ENCODE measurements around the gene TOGARAM1. TPM values are rescaled to one million over a fixed set of nuclear protein-coding genes. Genes with fewer than 3 reads are reported as not detected.

Gene TOGARAM1
- total RNA-seq, 1 donor from 2014 or later = 18.5 TPM

DNA sequence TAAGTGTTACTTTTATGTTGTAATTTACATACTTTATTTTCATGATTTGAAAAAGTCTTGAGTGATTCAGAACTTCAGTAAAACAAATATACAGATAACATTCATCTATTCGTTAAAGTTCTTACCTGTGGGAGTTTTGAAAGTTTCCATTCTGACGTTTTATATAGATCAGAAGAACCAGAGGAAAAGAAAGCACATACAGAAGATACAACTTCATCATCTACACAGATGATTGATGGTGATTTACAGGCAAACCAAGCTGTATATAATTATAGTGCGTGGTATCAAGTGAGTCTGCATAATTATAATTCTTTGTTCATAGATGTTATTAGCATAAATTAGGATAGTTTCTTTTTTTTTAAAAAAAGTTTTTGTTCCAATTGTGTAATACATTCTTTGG, 152.3 kb downstream of the TOGARAM1 start:
- Histone ChIP-seq H3K27me3 (ENCODE audit: low read depth) (no peaks in the 10 kb centered on the region), H3K27ac (no peak overlapping the region), H3K4me1 (no peaks in the 10 kb centered on the region), H3K4me3 (no peak overlapping the region), H3K36me3 (peaks cover 99% of the 10 kb centered on the region), H3K9me3 (no peaks in the 10 kb centered on the region)
- ATAC-seq (no peak), DNase-seq (no peak)
- intact Hi-C loops (cut with DNase I) = no loop called here
- TF ChIP-seq, protein P1, sequence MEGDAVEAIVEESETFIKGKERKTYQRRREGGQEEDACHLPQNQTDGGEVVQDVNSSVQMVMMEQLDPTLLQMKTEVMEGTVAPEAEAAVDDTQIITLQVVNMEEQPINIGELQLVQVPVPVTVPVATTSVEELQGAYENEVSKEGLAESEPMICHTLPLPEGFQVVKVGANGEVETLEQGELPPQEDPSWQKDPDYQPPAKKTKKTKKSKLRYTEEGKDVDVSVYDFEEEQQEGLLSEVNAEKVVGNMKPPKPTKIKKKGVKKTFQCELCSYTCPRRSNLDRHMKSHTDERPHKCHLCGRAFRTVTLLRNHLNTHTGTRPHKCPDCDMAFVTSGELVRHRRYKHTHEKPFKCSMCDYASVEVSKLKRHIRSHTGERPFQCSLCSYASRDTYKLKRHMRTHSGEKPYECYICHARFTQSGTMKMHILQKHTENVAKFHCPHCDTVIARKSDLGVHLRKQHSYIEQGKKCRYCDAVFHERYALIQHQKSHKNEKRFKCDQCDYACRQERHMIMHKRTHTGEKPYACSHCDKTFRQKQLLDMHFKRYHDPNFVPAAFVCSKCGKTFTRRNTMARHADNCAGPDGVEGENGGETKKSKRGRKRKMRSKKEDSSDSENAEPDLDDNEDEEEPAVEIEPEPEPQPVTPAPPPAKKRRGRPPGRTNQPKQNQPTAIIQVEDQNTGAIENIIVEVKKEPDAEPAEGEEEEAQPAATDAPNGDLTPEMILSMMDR (IDR thresholded peaks at IDR 0.05) = no peak

- Histone ChIP-seq H3K9me3 (no peaks in the 10 kb centered on the region), H3K4me1 (no peaks in the 10 kb centered on the region), H3K27ac (no peak overlapping the region), H3K36me3 (peaks cover 96% of the 10 kb centered on the region), H3K4me3 (no peak overlapping the region), H3K27me3 (ENCODE audit: low read depth) (no peaks in the 10 kb centered on the region)
- intact Hi-C loops (cut with DNase I) = no loop called here
- TF ChIP-seq, protein P1 (IDR thresholded peaks at IDR 0.05) = no peak
- ATAC-seq (no peak), DNase-seq (no peak)
Measured at GRCh38 chr14:45118594-45118993, 156.6 kb downstream of the TOGARAM1 start.

GRCh38 chr14:45120096-45120495, 158.1 kb downstream of the TOGARAM1 start:
- TF ChIP-seq, protein P1 (IDR thresholded peaks at IDR 0.05) = no peak
- Histone ChIP-seq H3K27me3 (ENCODE audit: low read depth) (no peaks in the 10 kb centered on the region), H3K27ac (no peak overlapping the region), H3K4me3 (no peak overlapping the region), H3K9me3 (no peaks in the 10 kb centered on the region), H3K4me1 (no peaks in the 10 kb centered on the region), H3K36me3 (peaks cover 91% of the 10 kb centered on the region)
- no peak for ATAC-seq
- no peak for DNase-seq
- intact Hi-C loops (cut with DNase I) = no loop called here

GRCh38 chr14:45123271-45123670, 161.3 kb downstream of the TOGARAM1 start:
- Histone ChIP-seq H3K4me1 (no peaks in the 10 kb centered on the region), H3K4me3 (no peak overlapping the region), H3K9me3 (no peaks in the 10 kb centered on the region), H3K27me3 (ENCODE audit: low read depth) (no peaks in the 10 kb centered on the region), H3K27ac (no peak overlapping the region), H3K36me3 (peaks cover 88% of the 10 kb centered on the region)
- TF ChIP-seq, protein P1 (IDR thresholded peaks at IDR 0.05) = no peak
- intact Hi-C loops (cut with DNase I) = no loop called here
- no peak for ATAC-seq
- no peak for DNase-seq

Other genes with a start within 250 kb of the TOGARAM1 start
- 18.5 TPM for gene KLHL28, start 243 bp upstream of the TOGARAM1 start, total RNA-seq
- 30.4 TPM for gene PRPF39, start 121.9 kb downstream of the TOGARAM1 start, total RNA-seq
- gene FKBP3, start 172.3 kb downstream of the TOGARAM1 start, total RNA-seq = 34.4 TPM
- 4.1 TPM for gene FANCM, start 173.7 kb downstream of the TOGARAM1 start, total RNA-seq